Right lobe of liver (tissue), 4 donors: ENCODE results near the gene PLPP4.

Experiments used
- CTCF ChIP-seq, 4 donors: fragments of 200-600 bp in 3 of 4; fragments of 450-650 bp in 1 of 4; IDR thresholded peaks; one replicate each; pipeline versions ENCODE4 v1.5.1 to v1.8.0; 2016 to 2022; ENCODE audit warnings: antibody characterized with exemption in 4 of 4, mild to moderate bottlenecking in 2 of 4
- POLR2A ChIP-seq: fragments of 450-650 bp; IDR thresholded peaks from one replicate; pipeline ENCODE4 v1.6.1; 2017; ENCODE audit warnings: antibody characterized with exemption, mild to moderate bottlenecking
- donor health status: DM: no; HTN: no; CAD: no.
- donor health status: DM: no; HTN: no; CAD: no.
- donor health status: DM: no; HTN: yes; CAD: no.

GRCh38 chr10:120607016-120607709 lies 150.1 kb downstream of the PLPP4 start:
- TF ChIP-seq CTCF (IDR thresholded peaks at IDR 0.05) (no peak), POLR2A (no peak)
